Measurements from ENCODE around the gene TRIM44. TPM values are rescaled to one million over a fixed set of nuclear protein-coding genes. Genes with fewer than 3 reads are reported as not detected.
"Not testable (repeated sequence)": the region's sequence is repeated elsewhere in the genome, so short reads cannot be mapped to it uniquely, and the experiment has no call there.

TRIM44 gene
- total RNA-seq, 2 donors from 2014 or later: 30.6 to 33.2 TPM

GRCh38 chr11:35748644-35749043 is 86.1 kb downstream of the TRIM44 start:
- H3K27ac ChIP-seq: no peak overlapping the region
- no peak for DNase-seq (ENCODE audit: low spot score)
- no peak for TF ChIP-seq CTCF (IDR thresholded peaks at IDR 0.05)
- no peak for TF ChIP-seq POLR2AphosphoS5 (IDR thresholded peaks at IDR 0.05)
- TF ChIP-seq POLR2A (IDR thresholded peaks at IDR 0.05): no peak
- H3K36me3 ChIP-seq: no peaks in the 10 kb centered on the region
- no peak overlapping the region for H3K4me3 ChIP-seq
- H3K9me3 ChIP-seq: no peaks in the 10 kb centered on the region
- H3K4me1 ChIP-seq (replicated peaks): no peaks in the 10 kb centered on the region
- intact Hi-C loops (cut with DNase I): no loop called here
- 95% methylated on average over 1 of the region's 1 CpG for WGBS
- no peaks in the 10 kb centered on the region for H3K27me3 ChIP-seq (replicated peaks; ENCODE audit: insufficient read depth)

- intact Hi-C loops (cut with DNase I): no loop called here
- H3K27ac ChIP-seq: no peak overlapping the region
- no peak for DNase-seq (ENCODE audit: low spot score)
- H3K27me3 ChIP-seq (replicated peaks; ENCODE audit: insufficient read depth): no peaks in the 10 kb centered on the region
- TF ChIP-seq POLR2A (IDR thresholded peaks at IDR 0.05) (no peak), POLR2AphosphoS5 (IDR thresholded peaks at IDR 0.05) (no peak), CTCF (IDR thresholded peaks at IDR 0.05) (no peak)
- no peaks in the 10 kb centered on the region for H3K36me3 ChIP-seq
- H3K4me1 ChIP-seq (replicated peaks): no peaks in the 10 kb centered on the region
- no peak overlapping the region for H3K4me3 ChIP-seq
- 86% methylated on average over 2 of the region's 2 CpGs for WGBS
- no peaks in the 10 kb centered on the region for H3K9me3 ChIP-seq
These were observed 87.7 kb downstream of the TRIM44 start for GRCh38 chr11:35750315-35750714.

- H3K27me3 ChIP-seq (replicated peaks; ENCODE audit: insufficient read depth): no peaks in the 10 kb centered on the region
- no peaks in the 10 kb centered on the region for H3K9me3 ChIP-seq
- TF ChIP-seq CTCF (IDR thresholded peaks at IDR 0.05) (no peak), POLR2AphosphoS5 (IDR thresholded peaks at IDR 0.05) (no peak), POLR2A (IDR thresholded peaks at IDR 0.05) (no peak)
- intact Hi-C loops (cut with DNase I): no loop called here
- H3K36me3 ChIP-seq: no peaks in the 10 kb centered on the region
- WGBS: 96% methylated on average over 4 of the region's 4 CpGs
- no peak overlapping the region for H3K4me3 ChIP-seq
- H3K4me1 ChIP-seq (replicated peaks): no peaks in the 10 kb centered on the region
- no peak overlapping the region for H3K27ac ChIP-seq
- DNase-seq (ENCODE audit: low spot score): no peak
These were observed 88.5 kb downstream of the TRIM44 start for GRCh38 chr11:35750981-35751663.

GRCh38 chr11:35751664-35752061 is 89.1 kb downstream of the TRIM44 start:
- Histone ChIP-seq H3K27ac (no peak overlapping the region), H3K9me3 (no peaks in the 10 kb centered on the region), H3K36me3 (no peaks in the 10 kb centered on the region), H3K4me3 (no peak overlapping the region), H3K4me1 (replicated peaks) (no peaks in the 10 kb centered on the region), H3K27me3 (replicated peaks; ENCODE audit: insufficient read depth) (no peaks in the 10 kb centered on the region)
- intact Hi-C loops (cut with DNase I): no loop called here
- WGBS: 81% methylated on average over 1 of the region's 1 CpG
- no peak for DNase-seq (ENCODE audit: low spot score)
- TF ChIP-seq POLR2AphosphoS5 (IDR thresholded peaks at IDR 0.05) (no peak), CTCF (IDR thresholded peaks at IDR 0.05) (no peak), POLR2A (IDR thresholded peaks at IDR 0.05) (no peak)

DNA sequence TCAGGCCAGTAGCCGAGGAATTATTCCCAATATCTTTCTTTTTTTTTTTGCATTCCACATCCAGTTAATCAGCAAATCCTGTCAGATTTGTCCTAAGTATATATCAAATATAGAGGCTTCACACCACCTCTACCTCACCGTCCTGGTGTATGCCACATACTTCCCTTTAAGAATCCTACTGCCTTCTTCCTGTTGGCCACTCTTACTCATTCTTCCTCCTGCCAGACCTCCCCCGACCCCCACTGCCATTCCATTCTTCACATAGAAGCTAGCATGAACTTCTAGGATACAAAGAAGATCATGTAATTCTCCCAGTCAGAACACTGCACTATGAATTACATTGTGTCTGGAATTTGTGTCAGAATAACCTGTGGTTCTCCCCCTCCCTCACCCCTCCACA is 89.5 kb downstream of the TRIM44 start:
- no peaks in the 10 kb centered on the region for H3K36me3 ChIP-seq
- H3K27me3 ChIP-seq (replicated peaks; ENCODE audit: insufficient read depth): no peaks in the 10 kb centered on the region
- no peak for DNase-seq (ENCODE audit: low spot score)
- WGBS: 84% methylated on average over 3 of the region's 3 CpGs
- no peak overlapping the region for H3K4me3 ChIP-seq
- no peak overlapping the region for H3K27ac ChIP-seq
- H3K4me1 ChIP-seq (replicated peaks): no peaks in the 10 kb centered on the region
- TF ChIP-seq CTCF (IDR thresholded peaks at IDR 0.05) (no peak), POLR2A (IDR thresholded peaks at IDR 0.05) (no peak), POLR2AphosphoS5 (IDR thresholded peaks at IDR 0.05) (no peak)
- H3K9me3 ChIP-seq: no peaks in the 10 kb centered on the region
- intact Hi-C loops (cut with DNase I): no loop called here

GRCh38 chr11:35753573-35753972 is 91.0 kb downstream of the TRIM44 start:
- intact Hi-C loops (cut with DNase I); H3K27me3 ChIP-seq (replicated peaks; ENCODE audit: insufficient read depth); DNase-seq (ENCODE audit: low spot score); H3K27ac ChIP-seq; H3K36me3 ChIP-seq; H3K4me3 ChIP-seq; H3K4me1 ChIP-seq (replicated peaks); H3K9me3 ChIP-seq: not testable (repeated sequence)
- 89% methylated on average over 6 of the region's 6 CpGs for WGBS

DNA sequence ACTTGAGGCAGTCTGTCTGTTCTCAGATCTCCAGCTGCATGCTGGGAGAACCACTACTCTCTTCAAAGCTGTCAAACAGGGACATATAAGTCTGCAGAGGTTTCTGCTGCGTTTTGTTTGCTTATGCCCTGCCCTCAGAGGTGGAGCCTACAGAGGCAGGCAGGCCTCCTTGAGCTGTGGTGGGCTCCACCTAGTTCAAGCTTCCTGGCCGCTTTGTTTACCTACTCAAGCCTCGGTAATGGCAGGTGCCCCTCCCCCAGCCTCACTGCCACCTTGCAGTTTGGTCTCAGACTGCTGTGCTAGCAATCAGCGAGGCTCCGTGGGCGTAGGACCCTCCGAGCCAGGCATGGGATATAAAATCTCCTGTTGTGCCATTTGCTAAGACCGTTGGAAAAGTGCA is 97.4 kb downstream of the TRIM44 start:
- H3K27ac ChIP-seq; H3K36me3 ChIP-seq; H3K27me3 ChIP-seq (replicated peaks; ENCODE audit: insufficient read depth); DNase-seq (ENCODE audit: low spot score); H3K4me3 ChIP-seq; intact Hi-C loops (cut with DNase I); H3K4me1 ChIP-seq (replicated peaks); H3K9me3 ChIP-seq: not testable (repeated sequence)
- 69% methylated on average over 8 of the region's 8 CpGs for WGBS
